ENCODE measurements around the gene SLITRK2. TPM values are rescaled to one million over a fixed set of nuclear protein-coding genes. Genes with fewer than 3 reads are reported as not detected.

The SLITRK2 gene
- under 0.01 TPM in 2 replicates for total RNA-seq (2014; rRNA removed; shearing (Covaris generic))

GRCh38 chrX:145817331-145818185 lies at the start of gene SLITRK2:
SLITRK2 (plus strand) TSS chrX:145817829; CDS start chrX:145822426, 4,597 bp downstream.
- DNase-seq (ENCODE audit: low read depth) = peak; percentile 5

GRCh38 chrX:145773006-145773405 lies 44.6 kb upstream of the SLITRK2 start:
- DNase-seq (ENCODE audit: low read depth) = no peak

GRCh38 chrX:145792281-145792680 lies 25.3 kb upstream of the SLITRK2 start:
- DNase-seq (ENCODE audit: low read depth) = no peak

GRCh38 chrX:145803508-145803907 lies 14.1 kb upstream of the SLITRK2 start:
- no peak for DNase-seq (ENCODE audit: low read depth)

GRCh38 chrX:145813081-145813480 lies 4.5 kb upstream of the SLITRK2 start:
- no peak for DNase-seq (ENCODE audit: low read depth)

GRCh38 chrX:145816601-145817315 lies 871 bp upstream of the SLITRK2 start:
- no peak for DNase-seq (ENCODE audit: low read depth)

- no peak for DNase-seq (ENCODE audit: low read depth)
These were observed 821 bp downstream of the SLITRK2 start for GRCh38 chrX:145818186-145819113.

GRCh38 chrX:145820825-145821224 lies 3.2 kb downstream of the SLITRK2 start:
- no peak for DNase-seq (ENCODE audit: low read depth)

- DNase-seq (ENCODE audit: low read depth) = no peak
These were observed 3.8 kb downstream of the SLITRK2 start for GRCh38 chrX:145821291-145821897.

GRCh38 chrX:145821898-145822571 lies 4.4 kb downstream of the SLITRK2 start:
- DNase-seq (ENCODE audit: low read depth) = no peak

GRCh38 chrX:145823132-145823531 lies 5.5 kb downstream of the SLITRK2 start:
- no peak for DNase-seq (ENCODE audit: low read depth)

- no peak for DNase-seq (ENCODE audit: low read depth)
These were observed 8.3 kb downstream of the SLITRK2 start for GRCh38 chrX:145825896-145826295.

GRCh38 chrX:145826466-145826865 lies 8.8 kb downstream of the SLITRK2 start:
- no peak for DNase-seq (ENCODE audit: low read depth)

- no peak for DNase-seq (ENCODE audit: low read depth)
These were observed 15.2 kb downstream of the SLITRK2 start for GRCh38 chrX:145832796-145833195.

GRCh38 chrX:145840531-145840930 lies 22.9 kb downstream of the SLITRK2 start:
- no peak for DNase-seq (ENCODE audit: low read depth)

- no peak for DNase-seq (ENCODE audit: low read depth)
These were observed 25.7 kb downstream of the SLITRK2 start for GRCh38 chrX:145843146-145843904.

GRCh38 chrX:145844886-145845285 lies 27.3 kb downstream of the SLITRK2 start:
- no peak for DNase-seq (ENCODE audit: low read depth)

- no peak for DNase-seq (ENCODE audit: low read depth)
These were observed 30.8 kb downstream of the SLITRK2 start for GRCh38 chrX:145848448-145848847.

GRCh38 chrX:145848857-145849256 lies 31.2 kb downstream of the SLITRK2 start:
- no peak for DNase-seq (ENCODE audit: low read depth)

- no peak for DNase-seq (ENCODE audit: low read depth)
These were observed 35.6 kb downstream of the SLITRK2 start for GRCh38 chrX:145853181-145853580.

Data from RPMI7951 (cell line).